GM12873 (cell line): ENCODE data around the gene KDM2A.

Experiments used
- CTCF ChIP-seq: IDR thresholded peaks from 2 replicates; pipeline ENCODE4 v1.5.1; 2012; ENCODE audit warnings: low read depth, mild to moderate bottlenecking, moderate library complexity, low read length, control low read depth; ENCODE audit not compliant: insufficient read depth; ENCODE audit errors: missing control alignments

KDM2A gene

GRCh38 chr11:67082071-67082791, 36.8 kb upstream of the KDM2A start:
- peak; percentile 37 for TF ChIP-seq CTCF

- TF ChIP-seq CTCF, result no peak
These were observed 35.2 kb upstream of the KDM2A start for GRCh38 chr11:67083786-67084366.

GRCh38 chr11:67085617-67086016, 33.4 kb upstream of the KDM2A start:
- TF ChIP-seq CTCF, result no peak

GRCh38 chr11:67090717-67091116, 28.3 kb upstream of the KDM2A start:
- TF ChIP-seq CTCF, result no peak

- TF ChIP-seq CTCF, result no peak
These were observed 23.9 kb upstream of the KDM2A start for GRCh38 chr11:67095214-67095507.

GRCh38 chr11:67098799-67099429, 20.1 kb upstream of the KDM2A start:
- TF ChIP-seq CTCF, result no peak

- TF ChIP-seq CTCF, result no peak
These were observed 19.2 kb upstream of the KDM2A start for GRCh38 chr11:67099831-67100324.
